Measurements from ENCODE around the gene FBXL3.
A peak's percentile ranks its signal among the peaks of the same experiment; 100 is the strongest.
"Not testable (repeated sequence)": the region's sequence is repeated elsewhere in the genome, so short reads cannot be mapped to it uniquely, and the experiment has no call there.

FBXL3 gene

DNA sequence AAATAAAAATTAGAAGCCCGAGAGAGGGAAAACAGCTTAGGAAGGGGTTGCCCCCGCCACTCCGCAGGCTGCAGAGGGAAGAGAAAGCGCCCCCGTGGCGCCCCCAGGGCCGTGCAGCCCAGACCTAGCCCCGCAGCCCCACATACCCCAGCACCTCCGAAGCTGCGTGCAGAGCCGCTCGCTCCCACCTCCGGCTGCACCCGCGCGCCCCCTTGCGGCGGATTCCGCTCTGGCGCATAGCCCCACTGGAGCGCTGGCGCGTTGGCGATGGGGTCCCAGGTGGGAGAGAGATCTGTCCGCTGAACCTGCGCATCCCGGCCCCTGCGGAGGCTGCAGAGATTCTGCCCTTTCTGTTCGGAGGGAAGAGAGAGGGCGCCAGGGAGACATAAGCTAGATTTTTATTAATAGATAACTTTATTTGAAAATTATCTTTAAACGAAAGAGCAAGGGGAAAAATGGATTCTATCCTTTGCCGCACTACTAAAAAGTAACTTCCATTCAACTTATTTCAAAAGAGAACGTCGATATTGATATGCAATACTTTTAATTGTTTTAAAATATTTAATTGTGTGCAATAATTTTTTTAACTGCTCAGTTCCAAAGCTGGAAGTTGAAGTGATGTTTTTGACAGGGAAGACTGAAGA, 46.8 kb downstream of the FBXL3 start:
- DNase-seq = peak; percentile 72 to 91

- DNase-seq = no peak
These were observed 50.0 kb downstream of the FBXL3 start for GRCh38 chr13:76976929-76977328.

GRCh38 chr13:76976490-76976889, 50.5 kb downstream of the FBXL3 start:
- DNase-seq = no peak

GRCh38 chr13:76975863-76976262, 51.1 kb downstream of the FBXL3 start:
- DNase-seq = no peak

DNA sequence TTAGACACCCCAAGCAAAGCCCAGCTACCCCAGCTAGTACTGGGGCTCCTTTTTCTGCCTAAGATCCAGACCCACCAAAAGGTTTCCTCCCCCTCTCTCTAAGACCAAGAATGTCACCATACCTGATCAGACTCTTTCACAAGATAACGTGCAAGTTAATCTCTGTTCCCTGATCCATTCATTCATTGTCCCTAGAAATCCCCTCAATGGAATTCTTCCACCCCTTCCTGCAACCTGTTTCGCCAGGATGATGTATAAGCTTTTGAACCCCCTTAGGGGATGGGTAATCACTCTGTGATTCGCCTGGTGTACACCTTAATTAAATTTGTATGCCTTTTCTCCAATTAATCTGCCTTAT, 52.4 kb downstream of the FBXL3 start:
- no peak for DNase-seq

GRCh38 chr13:76973920-76974617, 52.9 kb downstream of the FBXL3 start:
- DNase-seq = no peak

GRCh38 chr13:76971851-76972829, 54.8 kb downstream of the FBXL3 start:
- DNase-seq = no peak

- no peak for DNase-seq
These were observed 55.7 kb downstream of the FBXL3 start for GRCh38 chr13:76971215-76971614.

DNA sequence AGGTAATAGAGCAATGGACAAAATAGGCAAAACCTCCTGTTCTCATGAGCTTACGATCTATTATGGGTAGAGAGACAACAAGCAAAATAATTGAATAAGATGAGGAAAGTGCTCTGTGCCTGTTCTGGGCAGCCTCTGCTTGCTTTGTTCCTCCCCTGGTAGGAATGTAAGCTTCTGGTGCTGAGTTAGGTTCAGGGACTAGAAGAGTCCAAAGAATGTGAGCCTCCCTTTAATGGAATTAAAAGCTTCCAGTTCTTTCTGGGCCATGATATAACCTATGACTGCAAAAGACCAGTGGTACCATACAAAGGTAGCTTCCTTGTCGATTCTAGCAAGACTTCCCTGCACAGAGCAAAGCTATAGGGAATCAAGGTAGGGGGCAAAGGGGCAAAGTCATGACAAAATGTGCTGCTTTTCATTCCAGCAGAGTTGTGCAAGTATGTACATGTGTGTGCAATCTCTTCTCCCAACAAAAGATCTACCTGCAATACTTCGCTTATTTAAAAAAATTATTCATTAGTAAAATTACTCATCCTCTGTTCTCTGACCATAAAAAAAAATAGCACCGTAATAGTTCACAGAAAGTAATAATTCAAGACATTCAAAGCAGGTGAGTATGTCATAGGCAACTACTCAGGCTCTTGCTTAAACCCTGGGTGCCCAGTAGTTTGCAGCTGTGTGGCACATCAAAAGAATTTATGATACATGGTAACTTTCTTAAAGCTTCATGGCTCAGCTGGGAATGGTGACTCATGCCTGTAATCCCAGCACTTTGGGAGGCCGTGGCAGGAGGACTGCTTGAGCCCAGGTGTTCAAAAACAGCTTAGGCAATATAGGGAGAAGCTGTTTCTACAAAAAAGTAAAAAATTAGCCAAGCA, 57.2 kb downstream of the FBXL3 start:
- no peak for DNase-seq

GRCh38 chr13:76968041-76968440, 58.9 kb downstream of the FBXL3 start:
- no peak for DNase-seq

- no peak for DNase-seq
These were observed 59.9 kb downstream of the FBXL3 start for GRCh38 chr13:76967031-76967430.

DNA sequence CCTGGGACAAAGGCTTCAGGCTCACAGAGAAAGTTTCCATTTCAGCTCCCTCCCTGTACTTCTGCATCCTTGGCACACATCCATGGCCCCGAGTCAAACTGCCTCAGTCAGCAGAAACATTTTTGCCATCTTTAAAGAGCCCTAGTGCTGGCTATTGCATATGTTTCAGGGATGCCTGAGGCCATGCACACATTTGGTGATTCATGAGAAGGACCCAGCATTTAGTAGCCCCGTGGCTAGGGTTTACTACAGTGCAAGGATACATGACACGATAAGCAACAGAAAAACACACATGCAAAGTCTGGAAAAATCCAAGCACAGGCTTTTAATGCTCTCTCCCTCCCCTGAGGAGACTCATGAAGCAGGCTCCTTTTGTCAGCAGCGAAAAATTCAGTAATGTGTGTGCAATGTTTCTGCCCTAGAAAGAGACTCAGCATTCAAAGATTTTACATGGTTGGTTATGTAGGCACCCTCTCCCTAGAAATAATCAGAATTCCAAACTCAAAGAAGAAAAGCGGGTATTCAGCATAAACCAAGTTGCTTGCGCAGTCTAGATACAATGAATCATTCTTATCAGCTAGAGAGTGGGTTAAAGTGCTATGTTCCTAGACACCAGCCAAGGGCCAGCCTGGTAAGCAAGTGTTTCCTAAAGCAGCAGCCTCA, 61.1 kb downstream of the FBXL3 start:
- DNase-seq = no peak

- not testable (repeated sequence) for DNase-seq
These were observed 67.2 kb downstream of the FBXL3 start for GRCh38 chr13:76959734-76960133.

DNA sequence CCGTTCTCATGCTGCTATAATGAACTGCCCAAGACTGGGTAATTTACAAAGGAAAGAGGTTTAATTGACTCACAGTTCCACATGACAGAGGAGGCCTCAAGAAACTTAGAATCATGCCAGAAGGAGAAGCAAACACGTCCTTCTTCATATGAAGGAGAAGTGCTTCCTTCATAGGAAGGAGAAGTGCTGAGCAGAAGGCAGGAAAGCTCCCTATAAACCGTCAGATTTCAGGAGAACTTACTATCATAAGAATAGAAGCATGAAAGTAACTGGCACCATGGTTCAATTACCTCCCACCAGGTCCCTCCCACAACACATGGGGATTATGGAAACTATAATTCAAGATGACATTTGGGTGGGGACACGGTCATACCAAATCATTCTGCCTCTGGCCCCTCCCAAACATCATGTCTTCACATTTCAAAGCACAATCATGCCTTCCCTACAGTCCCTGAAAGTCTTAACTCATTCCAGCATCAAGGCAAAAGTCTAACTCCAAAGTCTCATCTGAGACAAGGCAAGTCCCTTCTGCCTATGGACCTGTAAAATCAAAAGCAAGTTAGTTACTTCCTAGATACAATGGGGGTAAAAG, 68.0 kb downstream of the FBXL3 start:
- no peak for DNase-seq

DNA sequence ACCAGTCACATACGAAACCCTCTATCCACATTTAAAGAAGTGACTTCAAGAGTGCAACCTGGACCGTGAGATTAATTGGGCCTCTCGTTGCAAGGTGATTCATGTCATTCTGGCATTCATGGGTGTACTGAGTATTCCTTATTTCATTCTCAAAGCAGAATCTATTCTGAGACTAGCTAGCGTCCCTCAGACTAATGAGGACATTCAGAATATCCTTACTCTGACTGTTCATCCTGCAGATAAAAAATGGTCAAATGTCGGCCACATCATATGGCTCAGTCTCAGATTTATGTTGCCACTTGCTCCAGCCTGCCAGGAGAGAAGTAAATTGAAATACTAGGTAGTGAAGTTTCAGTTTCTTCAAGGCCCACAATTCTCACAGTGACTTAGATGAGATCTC, 71.3 kb downstream of the FBXL3 start:
- no peak for DNase-seq
